ENCODE measurements around the gene PTPRU.

DNA sequence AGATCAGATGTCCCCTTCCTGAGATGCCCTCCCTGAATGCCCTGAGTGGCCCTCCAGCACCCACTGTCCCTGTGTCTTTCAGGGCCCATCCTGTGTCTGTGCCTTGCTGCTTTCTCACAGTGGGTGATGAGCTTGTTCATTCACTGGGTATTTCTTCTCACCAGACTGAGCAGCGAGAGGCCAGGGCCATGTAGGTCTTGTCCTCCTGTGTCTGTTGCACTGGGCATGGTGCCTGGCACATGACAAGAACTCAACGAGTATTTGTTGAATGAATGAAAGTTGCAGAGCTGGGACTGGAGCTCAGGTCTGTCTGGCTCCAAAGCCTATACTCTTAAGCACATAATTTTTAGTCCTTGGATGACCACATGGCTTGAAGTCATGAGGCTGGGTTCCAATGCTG is 93.8 kb downstream of the PTPRU start:
- no peak for TF ChIP-seq POLR2A (IDR thresholded peaks at IDR 0.05)
- TF ChIP-seq, protein P1, sequence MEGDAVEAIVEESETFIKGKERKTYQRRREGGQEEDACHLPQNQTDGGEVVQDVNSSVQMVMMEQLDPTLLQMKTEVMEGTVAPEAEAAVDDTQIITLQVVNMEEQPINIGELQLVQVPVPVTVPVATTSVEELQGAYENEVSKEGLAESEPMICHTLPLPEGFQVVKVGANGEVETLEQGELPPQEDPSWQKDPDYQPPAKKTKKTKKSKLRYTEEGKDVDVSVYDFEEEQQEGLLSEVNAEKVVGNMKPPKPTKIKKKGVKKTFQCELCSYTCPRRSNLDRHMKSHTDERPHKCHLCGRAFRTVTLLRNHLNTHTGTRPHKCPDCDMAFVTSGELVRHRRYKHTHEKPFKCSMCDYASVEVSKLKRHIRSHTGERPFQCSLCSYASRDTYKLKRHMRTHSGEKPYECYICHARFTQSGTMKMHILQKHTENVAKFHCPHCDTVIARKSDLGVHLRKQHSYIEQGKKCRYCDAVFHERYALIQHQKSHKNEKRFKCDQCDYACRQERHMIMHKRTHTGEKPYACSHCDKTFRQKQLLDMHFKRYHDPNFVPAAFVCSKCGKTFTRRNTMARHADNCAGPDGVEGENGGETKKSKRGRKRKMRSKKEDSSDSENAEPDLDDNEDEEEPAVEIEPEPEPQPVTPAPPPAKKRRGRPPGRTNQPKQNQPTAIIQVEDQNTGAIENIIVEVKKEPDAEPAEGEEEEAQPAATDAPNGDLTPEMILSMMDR (IDR thresholded peaks at IDR 0.05) = no peak

Measured in esophagus squamous epithelium (tissue), 4 donors.